ENCODE data around the gene THSD4.
A peak's percentile ranks its signal among the peaks of the same experiment; 100 is the strongest.
"Not testable (repeated sequence)": the region's sequence is repeated elsewhere in the genome, so short reads cannot be mapped to it uniquely, and the experiment has no call there.

The THSD4 gene

DNA sequence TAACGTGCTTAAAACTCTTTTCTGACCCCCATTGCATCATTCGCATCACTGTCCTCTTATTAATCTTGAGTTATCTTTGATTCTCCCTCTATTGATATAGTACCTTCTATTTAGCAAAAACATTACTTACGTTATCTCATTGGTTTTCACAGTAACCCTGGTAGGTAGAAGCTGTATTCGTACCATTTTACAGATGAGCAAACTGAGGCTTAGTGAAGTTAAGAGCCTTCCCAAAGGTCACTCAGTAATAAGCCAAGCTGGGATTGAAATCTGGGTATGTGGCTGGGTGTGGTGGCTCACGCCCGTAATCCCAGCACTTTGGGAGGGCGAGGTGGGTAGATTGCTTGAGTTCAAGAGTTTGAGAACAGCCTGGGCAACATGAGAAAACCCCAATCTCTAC, 244.0 kb downstream of the THSD4 start:
- no peak for DNase-seq

DNA sequence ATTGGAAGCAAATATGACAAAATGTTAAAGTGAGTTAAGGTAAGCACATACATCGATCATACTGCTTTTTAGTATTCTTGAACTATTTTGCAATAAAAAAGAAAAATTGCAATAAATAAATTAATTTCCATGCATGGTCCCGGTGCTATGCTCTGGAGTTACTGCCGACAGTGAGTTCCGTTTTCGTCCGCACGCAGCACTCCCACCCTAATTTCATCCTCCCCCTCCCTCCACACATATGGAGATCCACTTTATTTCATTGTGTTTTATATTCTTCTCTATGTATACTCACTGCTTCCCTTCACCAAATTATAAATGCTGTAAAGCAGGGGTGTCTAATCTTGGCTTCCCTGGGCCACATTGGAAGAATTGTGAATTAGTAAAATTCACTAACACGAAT, 247.3 kb downstream of the THSD4 start:
- DNase-seq = no peak

DNA sequence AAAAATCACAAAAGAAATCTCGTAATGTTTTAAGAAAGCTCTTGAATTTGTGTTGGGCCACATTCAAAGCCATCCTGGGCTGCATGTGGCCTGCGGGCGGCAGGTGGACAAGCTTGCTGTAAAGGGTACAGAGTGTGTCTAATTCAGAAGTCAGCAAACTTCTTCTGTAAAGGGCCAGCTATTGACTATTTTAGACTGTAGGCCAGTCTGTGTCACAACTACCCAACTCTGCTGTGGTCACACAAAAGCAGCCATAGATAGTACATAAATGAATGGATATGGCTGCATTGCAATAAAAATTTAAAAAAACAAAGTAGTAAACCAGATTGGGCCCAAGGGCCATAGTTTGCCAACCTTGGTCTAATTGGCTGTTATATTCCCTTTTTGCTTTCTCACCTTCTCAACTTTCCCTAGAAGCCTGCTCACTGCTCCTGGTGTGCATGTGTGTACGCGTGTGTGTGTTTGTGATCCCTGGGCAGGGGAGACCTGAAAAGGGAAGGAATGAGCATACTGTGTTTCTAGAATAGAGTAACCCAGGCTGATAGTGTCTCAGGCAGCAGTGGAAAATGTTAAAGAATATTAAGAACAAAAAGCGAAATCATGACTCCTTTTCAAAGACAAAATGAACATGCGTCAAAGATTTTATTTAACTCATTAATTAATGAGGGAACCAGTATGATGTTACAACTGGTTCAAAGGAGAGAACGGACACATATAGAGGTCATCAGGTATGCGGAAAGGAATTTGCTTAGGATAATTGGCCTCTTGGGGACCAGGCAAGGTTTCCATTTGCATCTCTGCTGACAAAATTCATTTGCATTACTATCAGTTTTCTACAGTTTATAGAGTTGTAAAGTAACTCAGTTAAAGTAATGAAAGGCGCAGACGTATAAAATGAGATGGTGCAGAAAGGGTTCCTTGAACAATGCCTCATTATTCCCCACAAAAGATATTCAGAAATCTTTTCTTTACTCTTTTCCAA, 248.0 kb downstream of the THSD4 start:
- DNase-seq = no peak

- DNase-seq = no peak
Observed at GRCh38 chr15:71364117-71364584, 248.9 kb downstream of the THSD4 start.

- DNase-seq = no peak
Observed at GRCh38 chr15:71366522-71366921, 251.3 kb downstream of the THSD4 start.

- no peak for DNase-seq
Observed at GRCh38 chr15:71366926-71367325, 251.7 kb downstream of the THSD4 start.

DNA sequence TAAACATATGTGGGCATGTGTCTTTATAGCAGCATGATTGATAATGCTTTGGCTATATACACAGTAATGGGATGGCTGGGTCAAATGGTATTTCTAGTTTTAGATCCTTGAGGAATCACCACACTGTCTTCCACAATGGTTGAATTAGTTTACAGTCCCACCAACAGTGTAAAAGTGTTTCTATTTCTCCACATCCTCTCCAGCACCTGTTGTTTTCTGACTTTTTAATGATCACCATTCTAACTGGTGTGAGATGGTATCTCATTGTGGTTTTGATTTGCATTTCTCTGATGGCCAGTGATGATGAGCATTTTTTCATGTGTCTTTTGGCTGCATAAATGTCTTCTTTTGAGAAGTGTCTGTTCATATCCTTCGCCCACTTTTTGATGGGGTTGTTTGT, 252.5 kb downstream of the THSD4 start:
- not testable (repeated sequence) for DNase-seq

- peak; percentile 6 for DNase-seq
Observed at GRCh38 chr15:71372769-71373168, 257.5 kb downstream of the THSD4 start.

DNA sequence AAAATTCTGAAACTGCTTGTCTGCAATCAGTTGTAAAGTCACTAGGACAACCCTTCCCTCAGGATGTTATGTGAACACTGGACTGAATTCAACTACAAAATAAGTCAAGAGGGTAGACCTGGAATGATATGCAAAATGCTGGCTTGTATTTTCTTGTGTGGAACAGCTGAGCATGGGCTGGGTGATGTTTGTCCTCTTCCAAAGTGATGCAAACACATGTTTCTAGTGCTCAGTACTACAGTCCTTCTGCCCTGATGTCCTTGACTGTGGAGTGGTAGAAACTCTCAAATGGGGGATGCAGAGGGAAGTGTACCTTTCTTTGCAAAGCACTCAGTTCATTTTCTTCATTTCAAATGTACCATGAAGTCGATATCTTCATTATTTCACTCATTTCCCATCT, 258.6 kb downstream of the THSD4 start:
- DNase-seq = no peak

DNA sequence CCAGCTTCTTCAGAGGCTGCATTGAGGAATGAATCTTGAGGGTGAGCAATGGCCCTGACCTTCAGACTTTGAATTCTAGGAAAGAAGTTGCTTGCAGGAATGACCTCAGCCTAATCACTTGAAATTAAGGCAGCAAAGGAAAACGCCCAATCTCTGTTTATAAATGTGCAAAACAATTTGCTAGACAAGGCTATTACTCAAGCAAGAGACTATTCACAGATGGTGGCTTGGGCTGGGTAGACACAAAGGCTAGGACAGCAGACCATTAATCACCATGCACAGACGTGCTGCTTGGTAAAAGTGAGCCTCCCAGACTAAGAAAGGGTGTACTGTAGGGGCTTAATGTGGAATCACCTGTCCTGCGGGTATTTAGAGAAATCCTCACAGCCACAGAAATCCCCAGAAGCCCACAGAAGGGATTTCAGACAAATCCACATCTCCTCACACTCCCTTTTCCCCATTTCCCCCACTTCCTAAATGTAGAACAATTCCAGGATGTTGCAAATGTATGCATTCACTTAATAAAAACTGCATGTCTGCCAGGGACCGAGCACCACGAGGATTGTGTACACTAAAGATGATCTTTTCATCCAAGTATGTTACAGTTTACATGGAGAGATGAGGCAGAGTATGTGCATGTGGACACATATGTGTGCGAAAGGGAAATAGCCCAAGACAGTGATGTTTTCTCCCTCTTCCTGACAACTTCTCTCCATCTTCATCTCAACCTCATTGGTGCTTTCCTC, 259.5 kb downstream of the THSD4 start:
- no peak for DNase-seq

DNA sequence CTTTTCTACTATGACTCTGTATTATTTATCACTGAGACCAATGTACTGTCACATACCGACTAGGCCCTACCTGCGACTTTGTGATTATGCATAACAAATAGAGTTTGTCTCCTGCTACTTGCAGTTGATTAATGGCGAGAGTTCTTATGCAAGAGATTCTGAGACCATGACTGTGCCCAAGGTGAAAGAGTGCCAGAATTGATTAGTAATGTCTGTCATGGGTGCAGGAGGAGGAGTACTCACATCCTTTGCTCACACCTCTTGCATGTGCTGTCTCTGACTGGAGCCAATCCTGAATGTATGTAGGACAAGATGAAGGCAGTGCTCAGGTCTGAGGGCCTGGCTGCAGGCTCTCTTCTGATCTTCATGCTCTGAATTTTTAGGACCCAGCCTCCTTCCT, 260.7 kb downstream of the THSD4 start:
- DNase-seq = no peak

DNA sequence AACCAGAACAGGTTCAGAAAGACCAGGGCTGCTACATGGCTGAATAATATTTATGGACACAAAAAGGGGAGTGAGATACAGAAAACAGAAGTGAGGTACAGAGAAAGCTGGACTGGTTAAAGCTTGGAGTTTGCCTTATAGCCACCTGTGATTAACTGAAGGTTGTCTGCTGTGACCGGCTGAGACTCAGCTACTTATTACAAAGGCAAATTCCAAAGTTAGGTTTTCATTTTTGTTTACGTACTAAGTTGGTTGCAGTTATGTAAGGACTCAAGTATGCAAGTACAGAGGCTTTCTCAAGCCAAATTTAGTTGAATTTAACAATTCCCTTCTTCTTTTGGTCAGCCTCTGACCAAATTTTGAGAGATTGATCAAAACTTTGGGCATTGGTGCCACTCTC, 264.6 kb downstream of the THSD4 start:
- no peak for DNase-seq

GRCh38 chr15:71380345-71380744, 265.1 kb downstream of the THSD4 start:
- no peak for DNase-seq

DNA sequence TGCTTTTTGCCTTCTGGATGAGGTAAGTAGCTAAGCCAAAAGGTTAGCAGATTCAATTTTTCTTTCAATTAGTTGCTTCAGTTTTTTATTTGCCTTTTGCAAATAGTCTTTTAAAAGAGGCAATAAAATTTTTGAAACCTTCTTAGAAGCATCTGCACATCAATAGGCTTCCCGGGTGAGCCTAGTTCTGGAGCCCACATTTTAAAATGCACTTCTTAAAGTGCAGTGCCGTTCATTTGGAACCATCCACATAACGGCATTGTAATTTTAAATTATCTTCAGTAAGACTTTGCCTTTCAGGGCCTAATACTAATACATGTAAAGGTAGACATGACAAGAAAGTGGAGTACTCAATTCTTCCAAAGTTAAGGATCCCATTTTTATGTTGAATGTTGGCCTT, 269.2 kb downstream of the THSD4 start:
- DNase-seq = no peak

GRCh38 chr15:71385026-71385425, 269.8 kb downstream of the THSD4 start:
- DNase-seq = no peak

GRCh38 chr15:71385457-71385856, 270.2 kb downstream of the THSD4 start:
- DNase-seq = no peak

- no peak for DNase-seq
Observed at GRCh38 chr15:71386005-71386404, 270.7 kb downstream of the THSD4 start.

DNA sequence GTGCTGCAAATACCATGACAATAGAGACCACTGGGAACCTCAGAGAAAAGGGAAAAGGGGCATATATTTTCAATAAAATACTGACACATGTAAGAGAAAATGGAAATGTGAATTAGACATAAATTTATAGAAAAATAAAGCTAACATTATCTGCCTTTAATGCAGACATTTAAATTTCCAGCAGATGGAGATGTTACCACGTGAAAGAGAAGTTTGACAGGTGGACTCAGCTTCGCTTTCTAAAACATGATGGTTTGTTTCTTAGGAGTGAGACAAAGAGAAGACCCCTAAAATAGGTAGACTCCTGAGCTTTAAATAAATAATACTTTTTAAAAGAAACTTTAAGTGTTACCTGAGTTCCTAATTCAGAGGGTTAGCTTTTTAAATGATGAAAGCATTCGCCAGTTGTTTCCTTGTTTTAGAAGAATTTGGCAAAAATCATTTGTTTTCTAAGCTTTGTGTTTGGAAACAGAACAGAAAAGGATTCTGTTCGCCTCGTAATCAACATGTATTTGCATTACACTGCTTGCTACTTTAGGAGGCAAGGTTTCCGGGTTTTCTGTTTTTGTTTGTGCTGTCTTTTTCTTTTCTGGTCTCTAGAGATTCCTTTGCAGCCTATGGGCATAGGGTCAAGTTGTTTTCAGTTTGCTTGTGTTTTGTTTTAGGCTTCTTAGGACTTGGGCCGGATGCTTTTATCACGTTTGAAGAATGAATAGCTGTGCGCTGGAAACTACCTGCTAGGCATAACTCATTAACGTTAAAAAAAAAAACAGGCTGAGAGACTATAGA, 271.4 kb downstream of the THSD4 start:
- DNase-seq = no peak

GRCh38 chr15:71387810-71388209, 272.5 kb downstream of the THSD4 start:
- no peak for DNase-seq

GRCh38 chr15:71390096-71390495, 274.8 kb downstream of the THSD4 start:
- no peak for DNase-seq

GRCh38 chr15:71391421-71392088, 276.3 kb downstream of the THSD4 start:
- no peak for DNase-seq

DNA sequence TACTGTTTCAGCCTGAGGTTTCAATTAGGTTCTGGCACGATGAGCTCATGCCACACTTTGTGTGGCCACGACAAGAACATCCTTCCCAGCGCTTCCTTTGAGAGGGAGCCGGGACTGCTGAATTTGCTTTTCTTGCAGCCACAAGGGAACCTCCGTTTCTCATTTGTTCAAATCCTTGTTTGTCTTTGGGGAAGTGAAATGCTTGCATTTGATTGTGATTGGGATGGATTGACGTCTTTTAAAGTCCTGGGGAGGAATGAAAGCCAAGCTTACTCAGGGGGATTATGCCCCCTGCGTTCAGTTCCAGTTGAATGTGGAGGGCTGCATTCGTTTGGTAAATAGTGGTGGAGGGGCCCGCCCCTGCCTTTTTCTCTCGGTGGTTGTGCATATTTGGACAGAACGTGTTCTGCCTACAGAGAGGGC, 277.6 kb downstream of the THSD4 start:
- no peak for DNase-seq

DNA sequence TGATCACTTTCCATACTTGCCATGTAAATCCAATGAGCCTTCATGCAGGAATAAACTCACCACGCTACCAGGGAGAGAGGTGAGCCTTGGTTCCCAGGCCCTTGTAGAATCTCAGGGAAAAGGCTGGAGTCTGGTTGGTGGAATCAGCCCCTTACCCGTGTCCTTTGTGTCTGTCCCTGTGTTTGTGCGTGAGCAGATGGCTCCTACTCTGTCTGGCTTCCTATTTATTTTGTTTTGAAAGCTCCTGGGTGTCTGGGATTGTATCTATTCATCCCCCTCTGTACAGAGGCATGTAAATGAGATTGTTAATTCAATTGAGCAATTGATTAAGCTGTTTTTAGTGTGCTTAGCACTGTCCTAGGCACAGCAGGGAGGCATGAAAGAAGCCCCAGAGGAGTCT, 278.1 kb downstream of the THSD4 start:
- DNase-seq = no peak
